Epithelial cell of esophagus (primary cell): Measurements from ENCODE around the gene COL6A1.

ENCODE experiments used
- DNase-seq: peaks from one replicate; pipeline ENCODE4 v3.0.0; 2010; ENCODE audit warnings: low read depth
- H3K4me3 ChIP-seq: 2 replicates; pipeline ENCODE4 v1.5.1; 2011; ENCODE audit warnings: mild to moderate bottlenecking, low read length, control low read depth
- CTCF ChIP-seq: IDR thresholded peaks from 2 replicates; pipeline ENCODE4 v1.5.1; 2011; ENCODE audit warnings: low read depth, mild to moderate bottlenecking, low read length, control low read depth, inconsistent platforms; ENCODE audit not compliant: insufficient read depth; ENCODE audit errors: missing control alignments

COL6A1 gene

DNA sequence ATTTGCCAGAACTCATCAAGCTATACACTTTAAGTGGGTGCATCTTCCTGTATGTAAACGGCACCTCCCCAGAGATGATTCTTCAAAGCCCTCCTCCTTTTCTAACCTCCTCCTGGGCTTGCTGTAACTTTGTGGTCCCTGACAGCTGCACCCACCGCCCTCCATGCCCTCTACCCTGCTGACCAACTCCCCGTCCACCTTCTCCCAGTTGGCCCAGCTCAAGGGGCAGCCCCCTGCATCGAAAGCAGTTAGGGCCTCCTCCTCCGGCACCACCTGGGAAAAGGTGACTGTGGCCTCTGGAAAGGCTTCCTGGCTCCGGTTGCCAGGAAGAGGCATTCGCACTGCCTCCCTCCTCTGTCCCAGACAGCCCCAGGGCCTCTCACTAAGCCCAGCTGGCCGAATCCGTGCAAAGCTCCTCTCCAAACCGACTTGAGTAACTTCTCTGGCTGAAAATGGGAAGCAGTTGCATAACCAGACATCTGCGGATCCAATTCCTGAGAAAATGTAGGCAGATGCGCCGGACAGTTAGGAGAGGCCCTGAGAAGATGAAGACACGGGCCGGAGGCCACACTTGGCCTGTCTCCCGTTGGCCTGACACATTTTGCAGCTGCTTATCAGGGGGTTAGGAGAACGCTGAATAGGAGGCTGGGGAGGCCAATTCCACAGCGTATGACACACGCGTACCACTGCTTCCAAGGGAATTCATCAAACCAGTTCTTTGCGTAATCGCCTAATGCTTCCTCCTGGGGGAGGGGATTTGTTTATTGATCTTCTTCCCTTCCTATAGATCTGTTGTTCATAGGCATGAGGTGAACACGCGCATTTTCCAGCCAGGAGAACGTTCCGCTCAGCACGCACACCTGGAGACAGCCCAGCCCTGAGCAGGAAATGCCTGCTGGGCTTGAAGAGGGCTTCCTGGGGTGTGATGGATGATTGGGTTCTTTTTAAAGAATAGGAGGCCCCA, 67.6 kb downstream of the COL6A1 start:
- no peak overlapping the region for H3K4me3 ChIP-seq
- no peak for TF ChIP-seq CTCF
- DNase-seq = peak; percentile 35

DNA sequence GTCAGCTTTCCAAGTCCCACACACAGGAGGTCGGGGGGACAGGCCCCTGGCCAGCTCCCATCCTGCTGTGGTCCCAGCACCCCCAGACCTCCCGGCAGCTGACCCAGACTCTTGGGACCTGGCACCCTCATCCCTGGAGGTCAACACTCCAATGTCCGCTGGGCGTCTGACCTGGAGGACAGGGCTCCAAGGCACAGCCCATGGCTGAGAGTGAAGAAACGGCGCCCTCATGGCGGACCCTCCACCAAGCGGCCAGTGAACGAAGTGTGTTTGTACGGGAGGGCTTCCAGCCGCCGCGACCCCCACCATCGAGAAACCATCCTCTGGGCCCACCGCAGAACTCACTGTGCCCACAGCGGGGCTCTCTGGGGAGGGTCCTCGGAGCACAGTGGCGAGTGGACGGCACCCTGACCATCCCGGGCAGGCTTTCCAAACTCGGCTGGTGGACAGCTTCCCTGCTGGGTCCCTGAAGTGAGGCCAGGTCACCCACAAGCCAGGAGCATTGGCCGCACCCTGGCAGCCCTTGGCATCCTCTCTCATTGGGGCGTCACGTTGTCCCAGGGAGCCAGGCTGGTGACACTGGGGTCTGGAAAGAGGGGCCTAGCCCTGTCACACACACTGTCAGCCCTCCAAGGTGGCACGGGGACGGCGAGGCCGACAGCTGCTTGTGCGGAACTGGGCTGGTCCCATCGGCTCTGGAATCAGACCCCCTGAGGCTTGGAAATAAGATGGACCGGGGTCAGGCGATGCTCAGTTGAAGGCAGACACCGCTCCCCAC, 68.5 kb downstream of the COL6A1 start:
- TF ChIP-seq CTCF = no peak
- DNase-seq = no peak
- H3K4me3 ChIP-seq = no peak overlapping the region

DNA sequence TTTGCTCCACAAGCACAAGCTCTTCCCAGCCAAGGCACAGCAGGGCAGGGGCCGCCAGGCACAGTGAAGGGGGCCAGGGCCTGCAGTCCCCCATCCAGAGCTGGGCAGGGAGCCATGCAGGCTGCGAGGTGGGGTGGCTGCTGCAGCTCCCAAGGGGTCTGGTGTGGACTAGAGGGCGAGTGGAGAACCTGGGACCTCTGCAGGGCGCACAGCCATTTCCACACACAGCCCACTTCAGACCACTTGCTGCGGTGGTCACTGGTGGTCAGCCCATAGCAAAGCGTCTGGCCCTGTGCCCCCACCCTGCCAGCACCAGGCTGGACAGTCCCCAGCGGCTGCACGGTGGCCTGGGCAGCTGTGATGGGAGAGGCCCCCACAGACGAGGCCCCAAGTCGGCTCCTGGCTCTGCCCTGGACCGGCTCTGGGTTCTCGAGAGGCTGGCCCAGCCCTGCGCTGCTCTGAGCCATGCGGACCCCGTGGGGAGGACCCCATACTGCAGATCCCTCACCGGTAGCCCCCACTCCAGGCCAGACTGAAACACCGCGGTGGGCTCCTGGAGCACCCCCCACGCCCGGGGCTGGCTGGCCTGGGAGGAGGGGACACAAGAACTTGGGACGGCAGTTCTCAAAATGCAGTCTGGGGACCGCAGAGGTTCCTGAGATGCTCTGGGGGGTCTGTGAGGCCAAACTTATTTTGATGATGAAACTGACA, 69.3 kb downstream of the COL6A1 start:
- TF ChIP-seq CTCF = no peak
- DNase-seq = no peak
- no peak overlapping the region for H3K4me3 ChIP-seq

GRCh38 chr21:46051379-46051770, 69.8 kb downstream of the COL6A1 start:
- DNase-seq = no peak
- TF ChIP-seq CTCF = no peak
- no peak overlapping the region for H3K4me3 ChIP-seq

- H3K4me3 ChIP-seq = no peak overlapping the region
- TF ChIP-seq CTCF = no peak
These were observed 70.5 kb downstream of the COL6A1 start for GRCh38 chr21:46051821-46052675.

More at GRCh38 chr21:46051821-46052675, 70.5 kb downstream of the COL6A1 start:
- no peak for DNase-seq
